Activated T-cell treated with anti-CD3 and anti-CD28 coated beads for 24 hours (primary cell): Measurements from ENCODE around the gene FOXO4.

ENCODE experiments used
- DNase-seq: peaks from one replicate; pipeline ENCODE4 v3.0.0-alpha.2; 2020; ENCODE audit warnings: low read depth

The FOXO4 gene

DNA sequence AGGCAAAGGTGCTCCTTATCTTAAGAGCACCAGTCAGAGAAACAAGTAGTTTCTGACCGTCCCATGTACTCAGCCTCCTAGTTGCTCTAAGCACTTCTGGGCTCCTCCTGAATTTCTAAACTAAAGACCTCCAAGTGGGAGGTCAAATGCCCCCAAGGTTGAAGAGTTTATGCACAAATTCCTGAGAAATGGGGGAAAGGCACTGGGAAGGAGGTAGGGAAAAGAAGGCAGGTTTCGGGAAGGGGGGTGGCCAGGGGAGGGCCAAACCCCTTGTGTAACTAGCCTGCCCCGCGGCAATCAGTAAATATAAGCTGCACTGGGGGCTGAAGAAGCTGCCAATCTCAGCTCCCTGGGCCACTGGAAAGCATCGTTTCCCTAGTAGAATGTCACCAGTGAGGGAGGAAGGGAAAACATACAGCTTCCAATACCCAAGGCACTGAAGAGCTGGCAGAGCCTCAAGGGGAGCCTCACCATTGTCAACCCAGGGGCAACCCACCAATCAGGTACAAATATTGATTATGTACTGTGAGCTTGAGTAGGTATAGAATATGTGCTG lies 3.4 kb downstream of the FOXO4 start:
- DNase-seq: no peak

DNA sequence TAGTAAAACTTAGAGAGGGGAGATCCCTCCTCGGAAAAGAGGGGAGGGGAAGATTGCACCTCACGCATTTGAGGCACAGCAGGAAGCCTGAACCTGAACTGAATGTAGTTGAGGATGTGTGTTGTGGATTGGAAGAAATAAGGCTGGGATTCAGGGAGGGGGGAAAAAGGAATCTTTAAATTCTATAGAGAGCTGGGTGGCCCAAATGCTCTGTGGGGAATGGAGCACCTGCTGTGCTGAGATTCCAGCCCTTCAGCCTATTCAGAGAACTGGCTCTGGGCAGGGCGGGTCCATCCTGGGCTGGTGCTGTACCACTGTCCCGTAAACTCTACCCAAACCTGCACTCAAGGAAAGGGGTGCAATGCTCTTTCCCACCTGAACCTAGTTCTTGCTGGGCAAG lies 4.1 kb downstream of the FOXO4 start:
- DNase-seq: no peak

DNA sequence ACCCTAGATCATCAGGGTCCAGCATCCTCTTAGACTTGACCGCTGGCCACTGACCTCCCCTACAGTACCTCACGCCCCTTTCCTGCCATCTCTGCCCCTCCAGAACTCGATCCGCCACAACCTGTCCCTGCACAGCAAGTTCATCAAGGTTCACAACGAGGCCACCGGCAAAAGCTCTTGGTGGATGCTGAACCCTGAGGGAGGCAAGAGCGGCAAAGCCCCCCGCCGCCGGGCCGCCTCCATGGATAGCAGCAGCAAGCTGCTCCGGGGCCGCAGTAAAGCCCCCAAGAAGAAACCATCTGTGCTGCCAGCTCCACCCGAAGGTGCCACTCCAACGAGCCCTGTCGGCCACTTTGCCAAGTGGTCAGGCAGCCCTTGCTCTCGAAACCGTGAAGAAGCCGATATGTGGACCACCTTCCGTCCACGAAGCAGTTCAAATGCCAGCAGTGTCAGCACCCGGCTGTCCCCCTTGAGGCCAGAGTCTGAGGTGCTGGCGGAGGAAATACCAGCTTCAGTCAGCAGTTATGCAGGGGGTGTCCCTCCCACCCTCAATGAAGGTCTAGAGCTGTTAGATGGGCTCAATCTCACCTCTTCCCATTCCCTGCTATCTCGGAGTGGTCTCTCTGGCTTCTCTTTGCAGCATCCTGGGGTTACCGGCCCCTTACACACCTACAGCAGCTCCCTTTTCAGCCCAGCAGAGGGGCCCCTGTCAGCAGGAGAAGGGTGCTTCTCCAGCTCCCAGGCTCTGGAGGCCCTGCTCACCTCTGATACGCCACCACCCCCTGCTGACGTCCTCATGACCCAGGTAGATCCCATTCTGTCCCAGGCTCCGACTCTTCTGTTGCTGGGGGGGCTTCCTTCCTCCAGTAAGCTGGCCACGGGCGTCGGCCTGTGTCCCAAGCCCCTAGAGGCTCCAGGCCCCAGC lies 5.2 kb downstream of the FOXO4 start:
- DNase-seq: no peak

DNA sequence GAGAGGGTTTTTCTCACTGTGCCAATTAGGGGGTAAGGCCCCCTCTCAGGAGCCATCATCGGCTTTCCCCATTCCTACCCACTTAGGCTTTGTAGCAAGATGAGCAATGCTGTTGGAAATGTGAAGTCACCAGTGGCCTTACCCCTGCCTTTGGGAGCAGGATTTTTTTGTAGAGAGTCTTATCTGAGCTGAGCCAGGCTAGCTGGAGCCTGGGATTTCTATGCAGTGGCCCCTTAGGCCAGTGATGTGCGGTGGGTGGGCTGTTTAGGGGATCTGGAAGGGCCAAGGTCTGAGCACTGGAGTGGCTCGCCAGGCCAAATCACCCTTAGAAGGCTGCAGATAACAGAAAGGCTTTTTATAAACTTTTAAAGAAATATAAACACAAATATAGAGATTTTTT lies 6.6 kb downstream of the FOXO4 start:
- DNase-seq: no peak

DNA sequence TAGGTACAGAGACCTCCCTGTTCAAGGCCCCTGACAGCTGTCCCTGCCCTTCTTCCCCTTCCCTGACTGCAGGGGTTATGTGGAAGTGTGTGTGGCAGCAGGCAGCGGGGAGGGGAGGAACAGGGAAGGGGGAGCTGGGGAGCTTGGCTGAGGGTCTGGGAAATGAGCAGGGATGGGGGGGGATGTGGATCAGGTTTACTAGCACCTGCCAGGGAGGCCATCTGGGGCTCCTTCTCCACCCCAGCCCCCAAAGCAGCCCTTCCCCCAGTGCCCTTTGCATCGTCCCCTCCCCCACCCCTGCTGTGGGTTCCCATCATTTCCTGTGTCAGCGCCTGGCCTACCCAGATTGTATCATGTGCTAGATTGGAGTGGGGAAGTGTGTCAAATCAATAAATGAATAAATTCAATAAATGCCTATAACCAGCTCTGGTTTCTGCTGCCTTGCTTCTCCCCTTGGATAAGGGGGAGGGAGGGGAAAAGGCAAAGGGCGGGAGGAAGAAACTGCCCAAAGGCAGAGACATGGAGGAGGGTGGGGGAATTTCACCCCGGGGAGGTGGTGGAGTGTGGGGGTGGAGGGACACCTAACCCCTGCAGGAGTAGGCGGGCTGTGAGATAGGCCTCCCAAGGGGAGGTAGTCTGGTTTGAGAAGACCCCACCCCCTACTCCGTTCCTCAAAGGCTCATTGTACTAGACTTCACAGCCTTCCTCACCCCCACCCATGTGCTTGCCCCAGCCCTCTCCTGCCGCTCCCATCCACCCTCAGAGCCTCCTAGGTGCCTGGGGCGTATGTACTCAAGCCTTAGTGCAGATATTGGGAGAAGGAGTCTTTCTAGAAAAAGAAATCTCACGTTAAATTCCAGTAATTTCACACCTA lies 7.7 kb downstream of the FOXO4 start:
- DNase-seq: no peak

DNA sequence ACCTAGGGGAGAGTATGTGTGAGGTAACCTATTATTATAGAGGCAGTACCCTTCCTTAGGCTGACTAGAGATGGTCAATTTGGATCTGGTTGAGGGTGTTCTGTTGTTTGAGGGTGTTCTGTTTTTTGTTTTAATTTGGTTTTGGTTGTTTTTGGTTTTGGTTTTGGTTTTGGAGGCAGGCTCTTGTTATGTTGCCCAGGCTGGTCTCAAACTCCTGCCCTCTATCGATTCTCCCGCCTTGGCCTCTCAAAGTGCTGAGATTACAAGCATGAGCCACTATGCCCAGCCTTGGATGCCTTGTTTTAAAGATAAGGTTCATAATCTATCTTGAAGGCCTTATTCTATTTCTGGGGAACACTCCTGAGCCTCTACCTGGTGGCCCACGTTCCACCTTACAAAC lies 10.0 kb downstream of the FOXO4 start:
- DNase-seq: no peak

DNA sequence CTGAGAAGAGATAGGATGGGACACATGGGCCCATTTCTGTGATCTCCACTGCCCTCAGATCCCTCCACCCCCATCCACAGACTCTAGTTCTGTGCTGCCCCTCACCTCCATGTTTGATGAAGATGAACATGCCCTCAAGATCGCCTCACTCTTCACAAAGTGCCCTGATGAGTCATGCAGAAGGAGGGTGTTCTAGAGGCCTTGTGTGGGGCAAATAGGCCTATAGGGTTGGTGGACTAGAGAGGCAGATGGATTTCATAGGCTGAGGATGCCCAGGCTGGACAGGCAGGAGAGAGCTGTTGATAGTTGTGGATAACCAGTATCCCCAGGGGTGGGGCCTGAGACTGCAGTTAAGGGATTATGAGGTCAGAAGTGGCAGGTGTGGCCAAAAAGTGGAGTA lies 10.8 kb downstream of the FOXO4 start, which contains the start of gene CXorf65:
CXorf65 (minus strand) TSS at position 314 of the 400 bp plus-strand sequence; CDS start at position 130, 184 bp downstream.
- DNase-seq: no peak

DNA sequence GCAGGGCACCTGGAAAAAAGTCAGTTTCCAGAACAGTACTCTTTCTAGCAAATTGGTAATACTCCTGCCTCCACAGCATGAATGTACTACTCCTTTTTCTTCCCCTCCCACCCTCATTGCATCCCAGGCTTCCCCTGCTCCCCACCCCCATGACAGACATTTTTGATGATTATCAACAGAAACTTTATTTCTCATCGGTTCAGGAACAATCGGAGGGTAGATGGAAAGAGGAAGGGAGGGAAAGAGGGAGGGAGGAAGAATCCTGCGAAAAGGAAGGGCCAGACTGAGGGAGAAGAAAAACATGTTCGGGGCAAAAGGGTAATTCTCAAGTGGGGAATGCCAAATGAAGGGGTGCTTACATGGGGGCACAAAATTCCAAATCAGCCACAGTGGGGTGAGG lies 11.6 kb downstream of the FOXO4 start:
- no peak for DNase-seq

DNA sequence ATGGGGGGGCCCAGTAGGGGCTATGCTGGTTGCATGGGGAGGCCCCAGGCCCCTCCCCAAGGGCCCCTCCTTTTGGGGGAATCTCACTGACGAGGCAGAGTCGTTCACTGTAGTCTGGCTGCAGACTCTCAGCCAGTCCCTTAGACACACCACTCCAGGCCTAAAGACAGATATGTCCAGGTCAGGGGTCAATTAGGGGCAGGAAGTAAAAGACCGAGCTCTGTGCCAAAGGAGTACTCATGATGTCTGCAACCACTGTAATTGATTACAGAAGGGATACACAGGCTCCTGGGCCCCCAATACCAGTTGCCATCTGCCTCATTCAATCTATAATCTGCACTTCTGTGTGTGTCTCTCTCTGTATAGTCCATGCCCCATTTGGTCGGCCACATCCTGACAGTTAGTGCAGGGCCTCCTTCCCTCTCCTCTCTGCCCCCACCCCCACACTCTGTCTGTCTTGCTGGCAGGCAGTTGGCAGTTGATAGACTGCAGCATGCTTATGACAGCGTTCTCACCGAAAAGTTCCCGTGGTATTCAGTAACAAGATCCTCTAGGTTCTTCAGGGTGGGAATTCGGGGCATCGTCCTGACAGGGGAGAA lies 12.2 kb downstream of the FOXO4 start:
- no peak for DNase-seq

DNA sequence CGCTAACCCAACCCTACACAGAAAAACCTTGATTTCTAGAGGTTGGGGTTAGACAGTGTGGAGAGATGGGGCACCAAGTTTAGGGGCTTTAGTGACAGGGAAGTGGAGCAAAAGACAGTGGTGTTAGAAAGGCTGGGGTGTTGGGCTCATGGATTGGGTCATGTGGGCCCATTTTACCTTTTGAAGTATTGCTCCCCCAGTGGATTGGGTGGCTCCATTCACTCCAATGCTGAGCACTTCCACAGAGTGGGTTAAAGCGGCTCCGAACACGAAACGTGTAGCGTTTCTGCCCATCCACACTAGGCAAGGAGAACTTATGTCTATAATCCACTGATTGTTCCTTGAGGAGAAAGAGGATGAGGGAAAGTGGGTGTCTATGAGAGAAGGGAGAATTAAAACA lies 13.4 kb downstream of the FOXO4 start:
- DNase-seq: no peak

DNA sequence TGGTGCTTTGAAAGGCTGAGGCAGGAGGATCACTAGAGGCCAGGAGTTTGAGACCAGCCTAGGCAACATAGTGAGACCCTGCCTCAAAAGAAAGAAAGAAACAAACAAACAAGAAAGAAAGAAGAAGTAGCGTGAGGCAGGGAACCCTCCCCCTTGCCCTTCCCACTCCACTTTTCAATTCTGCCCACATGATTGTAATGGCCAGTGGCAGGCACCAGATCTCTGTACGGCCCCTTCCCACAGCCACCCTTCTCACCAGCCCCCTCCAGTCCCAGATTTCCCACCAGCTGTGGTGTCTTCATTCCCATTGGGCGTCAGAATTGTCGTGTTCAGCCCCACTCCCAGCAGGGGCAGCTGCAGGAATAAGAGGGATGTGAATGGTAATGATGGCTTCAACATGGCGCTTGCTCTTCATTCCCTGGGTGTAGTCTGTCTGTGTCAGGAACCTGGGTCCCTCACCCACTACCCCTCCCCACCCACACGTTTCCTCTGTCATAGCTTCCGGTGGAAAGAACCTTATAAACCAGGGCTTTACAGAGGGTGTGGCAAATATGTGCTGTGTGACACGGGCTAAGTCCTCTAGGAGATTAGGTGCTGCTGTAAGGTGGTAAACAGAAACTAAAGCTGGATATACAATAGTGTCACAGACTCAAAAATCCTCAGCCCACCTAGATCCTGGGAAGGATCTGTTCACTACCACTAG lies 15.6 kb downstream of the FOXO4 start, which contains the start of gene IL2RG:
IL2RG (minus strand) TSS at position 437 of the 703 bp plus-strand sequence; CDS start at position 399, 38 bp downstream.
- peak; percentile 67 for DNase-seq

DNA sequence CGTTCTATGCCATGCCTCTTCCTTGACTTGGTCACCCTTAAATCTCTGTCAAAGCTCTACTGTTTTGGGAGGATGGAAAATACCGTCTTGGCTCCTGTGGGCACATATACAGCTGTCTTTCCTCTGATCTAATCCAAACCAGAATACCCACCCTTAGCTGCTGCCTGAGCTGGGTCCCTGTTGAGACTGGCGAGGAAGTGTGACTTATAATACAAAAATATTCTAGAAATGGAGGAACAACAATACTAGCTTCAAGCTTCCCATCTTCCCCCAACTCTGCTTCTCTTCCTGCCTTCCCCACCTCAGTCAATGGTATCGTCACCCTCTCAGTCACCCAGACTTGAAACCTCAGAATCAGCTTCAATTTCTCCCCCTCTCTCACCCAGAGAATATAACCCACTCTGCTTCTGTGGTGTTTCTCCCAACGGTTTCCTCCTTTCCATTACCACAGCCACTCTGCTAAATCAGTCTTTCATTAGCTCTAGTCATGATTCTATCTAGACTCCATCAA lies 16.3 kb downstream of the FOXO4 start:
- DNase-seq: no peak

DNA sequence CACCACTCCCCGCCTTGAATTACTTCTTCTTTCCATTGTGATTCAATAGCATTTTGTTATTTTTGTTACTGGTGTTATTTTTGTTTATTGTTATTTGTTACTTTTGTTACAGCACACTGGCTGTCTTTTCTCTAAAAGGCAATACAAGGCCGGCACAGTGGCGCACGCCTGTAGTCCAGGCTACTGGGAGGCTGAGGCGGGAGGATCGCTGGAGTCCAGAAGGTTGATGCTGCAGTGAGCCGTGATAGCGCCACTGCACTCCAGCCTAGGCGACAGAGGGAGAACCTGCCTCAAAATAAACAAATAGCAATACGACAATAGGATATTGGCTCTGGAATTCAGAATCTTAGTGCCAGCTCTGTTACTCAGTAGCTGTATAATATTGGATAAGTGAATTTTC lies 21.7 kb downstream of the FOXO4 start:
- no peak for DNase-seq

DNA sequence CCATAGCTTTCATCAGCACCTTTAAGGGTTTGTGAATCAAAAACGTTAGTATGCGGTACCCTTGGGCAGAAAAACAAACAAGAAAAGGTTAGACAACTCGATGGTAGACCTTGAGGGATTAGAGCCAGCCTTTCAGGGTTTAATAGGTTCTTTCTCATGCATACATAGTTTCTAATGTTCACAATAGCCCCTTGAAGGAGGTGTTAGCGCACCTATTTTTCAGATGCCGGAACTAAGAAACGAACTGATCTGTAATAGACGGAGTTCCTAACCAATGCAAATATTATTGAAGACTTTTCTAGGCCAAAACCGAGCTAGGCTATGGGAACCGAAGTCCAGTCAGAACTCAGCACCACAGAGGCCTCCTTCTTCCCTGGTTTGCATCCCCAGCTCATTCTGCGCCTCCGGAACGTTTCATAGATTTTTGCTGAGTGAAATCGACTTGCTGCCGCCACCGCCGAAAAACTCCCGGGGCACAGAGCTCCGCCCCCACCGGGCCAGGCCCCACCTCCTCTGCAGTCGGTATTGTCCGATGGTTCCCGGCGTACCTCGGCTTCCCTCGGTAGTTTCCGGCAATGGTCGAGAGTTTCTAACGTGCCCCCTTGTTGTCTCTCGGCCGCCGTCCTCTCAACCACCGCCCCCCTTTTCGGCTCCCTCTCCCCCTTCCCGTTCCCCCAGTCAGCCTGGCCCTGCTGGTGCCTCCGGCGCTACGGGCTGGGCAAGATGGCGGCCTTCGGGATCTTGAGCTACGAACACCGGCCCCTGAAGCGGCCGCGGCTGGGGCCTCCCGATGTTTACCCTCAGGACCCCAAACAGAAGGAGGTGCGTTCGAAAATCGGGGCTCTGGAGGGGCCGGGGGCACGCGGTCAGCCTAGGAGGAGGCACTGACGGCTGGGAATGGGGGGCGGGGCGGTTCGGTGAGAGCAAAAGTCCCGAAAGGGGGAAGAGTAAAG lies 22.7 kb downstream of the FOXO4 start, which contains the start of gene MED12:
MED12 (plus strand) TSS at position 565 of the 953 bp plus-strand sequence; CDS start at position 724, 159 bp downstream.
- DNase-seq: peak; percentile 75

DNA sequence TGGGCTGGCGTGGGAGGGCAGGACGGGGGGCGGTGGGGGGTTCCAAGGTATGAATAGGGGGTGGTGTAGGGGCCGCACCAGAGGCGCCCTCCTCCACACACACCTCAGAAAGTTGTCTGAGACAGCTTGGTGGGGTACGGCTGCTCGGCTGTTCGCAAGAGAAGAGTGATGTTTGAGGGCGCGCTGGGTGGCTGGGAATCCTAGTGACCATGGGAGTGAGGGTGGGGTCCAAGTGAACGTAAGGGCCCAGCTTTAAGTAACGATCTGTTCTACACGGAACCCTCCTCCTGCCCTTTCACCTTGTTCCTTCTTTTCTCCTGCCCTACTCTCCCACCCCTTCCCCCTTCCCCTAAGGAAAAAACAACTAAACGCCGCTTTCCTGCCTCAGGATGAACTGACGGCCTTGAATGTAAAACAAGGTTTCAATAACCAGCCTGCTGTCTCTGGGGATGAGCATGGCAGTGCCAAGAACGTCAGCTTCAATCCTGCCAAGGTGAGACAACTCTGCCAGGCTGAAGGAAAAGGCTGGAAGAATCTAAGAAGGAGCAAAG lies 23.4 kb downstream of the FOXO4 start:
- DNase-seq: no peak

DNA sequence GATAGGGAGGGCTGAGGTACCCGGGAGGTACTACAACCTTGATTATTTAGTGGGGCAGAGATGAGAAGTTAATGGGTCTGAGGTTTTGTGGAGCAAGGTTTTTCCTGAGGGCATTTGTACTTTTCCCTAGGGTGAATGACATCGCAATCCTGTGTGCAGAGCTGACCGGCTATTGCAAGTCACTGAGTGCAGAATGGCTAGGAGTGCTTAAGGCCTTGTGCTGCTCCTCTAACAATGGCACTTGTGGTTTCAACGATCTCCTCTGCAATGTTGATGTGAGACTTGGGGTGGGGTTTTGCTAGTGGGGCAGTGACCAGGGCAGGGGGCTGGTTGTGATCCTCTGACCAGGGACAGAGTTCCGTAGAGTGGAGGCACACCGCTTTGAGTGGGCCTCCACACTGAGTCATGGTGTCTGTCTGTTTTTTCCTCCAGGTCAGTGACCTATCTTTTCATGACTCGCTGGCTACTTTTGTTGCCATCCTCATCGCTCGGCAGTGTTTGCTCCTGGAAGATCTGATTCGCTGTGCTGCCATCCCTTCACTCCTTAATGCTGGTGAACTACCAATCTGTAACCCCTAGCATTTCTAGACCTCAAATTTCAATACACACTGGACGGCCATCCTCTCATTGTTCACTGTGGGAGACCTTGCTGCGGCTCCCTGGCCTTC lies 32.6 kb downstream of the FOXO4 start:
- no peak for DNase-seq

DNA sequence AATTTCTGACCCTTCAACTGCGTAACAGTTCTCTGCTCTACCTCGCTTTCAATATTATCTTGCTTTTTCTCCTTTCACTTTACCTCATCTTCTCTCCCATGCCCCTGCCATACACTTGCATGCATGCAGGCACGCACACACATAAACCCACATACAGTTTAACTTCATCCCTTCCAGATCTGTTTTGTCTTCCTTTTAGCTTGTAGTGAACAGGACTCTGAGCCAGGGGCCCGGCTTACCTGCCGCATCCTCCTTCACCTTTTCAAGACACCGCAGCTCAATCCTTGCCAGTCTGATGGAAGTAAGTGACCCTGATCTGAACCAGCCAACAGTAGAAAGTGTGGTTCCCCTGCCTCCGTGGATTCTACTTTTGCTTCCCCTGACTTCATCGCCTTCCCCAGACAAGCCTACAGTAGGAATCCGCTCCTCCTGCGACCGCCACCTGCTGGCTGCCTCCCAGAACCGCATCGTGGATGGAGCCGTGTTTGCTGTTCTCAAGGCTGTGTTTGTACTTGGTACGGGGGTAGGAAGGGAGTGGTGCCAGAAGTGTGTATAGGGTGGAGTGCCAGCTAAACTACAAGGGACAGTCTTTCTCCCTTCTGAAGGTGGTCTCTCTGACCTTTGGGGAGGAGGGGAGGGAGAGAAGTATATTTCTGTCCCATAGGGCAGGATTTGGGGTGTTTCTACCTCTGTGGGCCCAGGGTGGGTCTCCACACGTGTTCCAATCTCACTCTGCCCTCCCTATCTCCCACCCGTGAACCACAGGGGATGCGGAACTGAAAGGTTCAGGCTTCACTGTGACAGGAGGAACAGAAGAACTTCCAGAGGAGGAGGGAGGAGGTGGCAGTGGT lies 33.5 kb downstream of the FOXO4 start:
- peak; percentile 49 for DNase-seq

DNA sequence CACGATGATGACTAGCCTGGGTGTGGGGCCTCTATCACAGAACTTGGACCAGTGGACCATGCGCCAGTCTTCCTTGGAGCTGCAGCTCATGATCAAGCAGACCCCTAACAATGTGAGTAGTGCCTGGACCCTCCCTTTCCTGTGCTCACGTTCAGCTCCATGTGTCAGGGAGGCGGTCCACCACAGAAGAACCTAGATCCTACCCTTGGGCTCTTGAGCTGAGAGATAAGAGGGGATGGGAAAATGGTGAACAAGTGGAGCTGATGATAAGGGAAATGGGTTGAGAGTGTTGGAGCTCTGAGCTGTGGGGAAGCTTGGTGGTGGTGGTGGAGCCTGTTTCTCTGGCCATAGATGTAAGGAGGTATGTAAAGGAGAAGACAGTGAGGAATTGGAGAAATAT lies 35.9 kb downstream of the FOXO4 start:
- no peak for DNase-seq
